ENCODE results near the gene BIRC5.

The BIRC5 gene

GRCh38 chr17:78230252-78230962 lies 16.4 kb downstream of the BIRC5 start:
- no peak for TF ChIP-seq CTCF (IDR thresholded peaks at IDR 0.05; ENCODE audit: low read depth, low read length)
- H3K4me3 ChIP-seq (ENCODE audit: low read depth, low read length): no peak overlapping the region
- no peak for DNase-seq (ENCODE audit: low read depth, low spot score)
- in situ Hi-C loops (cut with HindIII; ENCODE audit: low sequenced_read_pairs): no loop called here

- in situ Hi-C loops (cut with HindIII; ENCODE audit: low sequenced_read_pairs): no loop called here
These were observed 17.2 kb downstream of the BIRC5 start, which contains the start of gene TMEM235 for GRCh38 chr17:78230996-78231935. TSS of gene TMEM235 (plus strand) at chr17:78231631. CDS start at chr17:78232024, 393 bp downstream.

GRCh38 chr17:78231991-78232858 lies 18.2 kb downstream of the BIRC5 start:
- in situ Hi-C loops (cut with HindIII; ENCODE audit: low sequenced_read_pairs): no loop called here
- no peak overlapping the region for H3K4me3 ChIP-seq (ENCODE audit: low read depth, low read length)
- no peak for DNase-seq (ENCODE audit: low read depth, low spot score)
- no peak for TF ChIP-seq CTCF (IDR thresholded peaks at IDR 0.05; ENCODE audit: low read depth, low read length)

More at GRCh38 chr17:78230996-78231935, 17.2 kb downstream of the BIRC5 start, which contains the start of gene TMEM235:
- no peak for TF ChIP-seq CTCF (IDR thresholded peaks at IDR 0.05; ENCODE audit: low read depth, low read length)
- no peak within 1 kb of the TSS for H3K4me3 ChIP-seq (ENCODE audit: low read depth, low read length)
- DNase-seq (ENCODE audit: low read depth, low spot score): no peak

GRCh38 chr17:78232859-78233173 lies 18.8 kb downstream of the BIRC5 start:
- no peak for TF ChIP-seq CTCF (IDR thresholded peaks at IDR 0.05; ENCODE audit: low read depth, low read length)
- H3K4me3 ChIP-seq (ENCODE audit: low read depth, low read length): no peak overlapping the region
- in situ Hi-C loops (cut with HindIII; ENCODE audit: low sequenced_read_pairs): no loop called here
- DNase-seq (ENCODE audit: low read depth, low spot score): no peak

GRCh38 chr17:78233678-78234077 lies 19.6 kb downstream of the BIRC5 start:
- H3K4me3 ChIP-seq (ENCODE audit: low read depth, low read length): no peak overlapping the region

More at GRCh38 chr17:78233678-78234077, 19.6 kb downstream of the BIRC5 start:
- in situ Hi-C loops (cut with HindIII; ENCODE audit: low sequenced_read_pairs): no loop called here
- no peak for DNase-seq (ENCODE audit: low read depth, low spot score)
- no peak for TF ChIP-seq CTCF (IDR thresholded peaks at IDR 0.05; ENCODE audit: low read depth, low read length)
